Transverse colon (tissue), 4 donors: ENCODE measurements around the gene SAP30BP. TPM values are rescaled to one million over a fixed set of nuclear protein-coding genes. Genes with fewer than 3 reads are reported as not detected.

ENCODE experiments used
- DNase-seq: peaks from one replicate; pipeline ENCODE4 v3.0.0-alpha.2; 2019
- H3K27ac ChIP-seq, 4 donors: fragments of 200-600 bp; sonication (generic); 2 replicates each; pipeline ENCODE4 v1.5.1; 2016 to 2018; ENCODE audit warnings: inconsistent platforms in 4 of 4
- H3K27me3 ChIP-seq: fragments of 200-600 bp; sonication (generic); 2 replicates; pipeline ENCODE4 v1.5.1; 2017; ENCODE audit warnings: inconsistent platforms
- H3K36me3 ChIP-seq, 4 donors: fragments of 200-600 bp; sonication (generic); 2 replicates each; pipeline ENCODE4 v1.5.1; 2017 to 2019; ENCODE audit warnings: inconsistent platforms in 4 of 4
- H3K4me1 ChIP-seq, 4 donors: fragments of 200-600 bp; sonication (generic); 2 replicates each; pipeline ENCODE4 v1.5.1; 2017 to 2020; ENCODE audit warnings: inconsistent platforms in 4 of 4
- H3K4me3 ChIP-seq, 4 donors: fragments of 200-600 bp; sonication (generic); 1 replicate in 1 of 4; 2 replicates in 3 of 4; pipeline versions ENCODE4 v1.5.1 to v1.6.1; 2017 to 2019; ENCODE audit warnings: inconsistent platforms in 4 of 4
- H3K9me3 ChIP-seq, 2 donors: fragments of 200-600 bp; sonication (generic); 2 replicates each; pipeline ENCODE4 v1.5.1; 2017 to 2019; ENCODE audit warnings: inconsistent platforms in 2 of 2
- EP300 ChIP-seq: sonication (generic); formaldehyde crosslinking; IDR thresholded peaks from one replicate; pipeline ENCODE4 v1.6.1; 2017; ENCODE audit warnings: antibody characterized with exemption, low read depth
- POLR2A ChIP-seq: fragments of 450-650 bp; IDR thresholded peaks from one replicate; pipeline ENCODE4 v1.6.1; 2016; ENCODE audit warnings: antibody characterized with exemption, mild to moderate bottlenecking, moderate library complexity
- POLR2AphosphoS5 ChIP-seq, 3 donors: sonication (generic); formaldehyde crosslinking; IDR thresholded peaks; one replicate each; pipeline ENCODE4 v1.6.1; 2016; ENCODE audit warnings: antibody characterized with exemption in 3 of 3
- WGBS, 2 donors: methylation state at CpG; one replicate each; pipeline ENCODE4 v1.1.5; 2018; ENCODE audit warnings: low coverage in 1 of 2; 5-methylcytosine and 5-hydroxymethylcytosine counted together
- in situ Hi-C, 4 donors: fragments of 200-750 bp; cut with MboI; loops; one replicate each; pipeline versions ENCODE4 v1.15.0 to v1.15.1; 2017; ENCODE audit warnings: low sequenced_read_pairs in 3 of 4, low pct_ligation_motif_present in 1 of 4, low pct_unique_long_range_greater_than_20kb in 1 of 4
- intact Hi-C: fragments of 100-400 bp; cut with DNase I; formaldehyde crosslinking; loops from one replicate; pipeline ENCODE4 v1.15.1; 2023; ENCODE audit warnings: low total_unique reads
- total RNA-seq, 4 donors: library from RNA; depleted of rRNA; stranded (reverse); fragments of >200 nt; gene quantifications; one replicate each; pipeline ENCODE4 v1.1.0, GENCODE V29; 2016
- TF ChIP-seq, protein P1 (sequence below), 5 experiments: fragments of 200-600 bp in 3 of 5; fragments of 450-650 bp in 2 of 5; sonication (generic) in 3 of 5; IDR thresholded peaks; 1 replicate in 2 of 5; 2 replicates in 3 of 5; pipeline ENCODE4 v1.5.1; 2016 to 2017; ENCODE audit warnings: antibody characterized with exemption in 5 of 5, inconsistent platforms in 3 of 5, mild to moderate bottlenecking in 2 of 5, moderate library complexity in 1 of 5

SAP30BP gene
- total RNA-seq, 4 donors from 2014 or later = 49.0 to 83.8 (median 71.4) TPM

DNA sequence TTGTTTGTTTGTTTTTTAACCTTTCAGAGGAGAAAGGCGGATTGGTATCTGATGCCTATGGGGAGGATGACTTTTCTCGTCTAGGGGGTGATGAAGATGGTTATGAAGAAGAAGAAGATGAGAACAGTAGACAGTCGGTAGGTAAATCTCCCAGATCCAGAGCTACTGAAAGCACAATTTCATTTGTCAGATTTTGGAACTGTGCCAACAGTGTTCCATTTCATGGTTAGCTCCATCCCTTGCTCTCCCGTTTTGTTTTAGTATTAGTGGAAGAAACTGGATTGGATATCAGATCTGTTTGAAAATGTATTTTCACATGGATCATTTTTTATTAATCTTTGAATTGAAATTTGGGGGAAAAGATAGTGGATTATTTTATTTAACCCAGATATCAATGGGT lies 1.4 kb downstream of the SAP30BP start:
- H3K9me3 ChIP-seq = no peaks in the 10 kb centered on the region
- no peak for DNase-seq
- in situ Hi-C loops (no loop called here), intact Hi-C loops (no loop called here)
- no peaks in the 10 kb centered on the region for H3K27me3 ChIP-seq
- peaks cover 15 to 23% (median 20%) of the 10 kb centered on the region in 4 donors for H3K4me1 ChIP-seq
- H3K4me3 ChIP-seq = peak overlapping the region in 1 of 4 donors; percentile 98
- H3K27ac ChIP-seq = peak overlapping the region in 1 of 4 donors; percentile 89
- H3K36me3 ChIP-seq = peaks cover 0 to 41% (median 10%) of the 10 kb centered on the region in 4 donors
- WGBS, 2 donors = 57 to 77% methylated on average over 4 of the region's 4 CpGs
- TF ChIP-seq, protein P1, sequence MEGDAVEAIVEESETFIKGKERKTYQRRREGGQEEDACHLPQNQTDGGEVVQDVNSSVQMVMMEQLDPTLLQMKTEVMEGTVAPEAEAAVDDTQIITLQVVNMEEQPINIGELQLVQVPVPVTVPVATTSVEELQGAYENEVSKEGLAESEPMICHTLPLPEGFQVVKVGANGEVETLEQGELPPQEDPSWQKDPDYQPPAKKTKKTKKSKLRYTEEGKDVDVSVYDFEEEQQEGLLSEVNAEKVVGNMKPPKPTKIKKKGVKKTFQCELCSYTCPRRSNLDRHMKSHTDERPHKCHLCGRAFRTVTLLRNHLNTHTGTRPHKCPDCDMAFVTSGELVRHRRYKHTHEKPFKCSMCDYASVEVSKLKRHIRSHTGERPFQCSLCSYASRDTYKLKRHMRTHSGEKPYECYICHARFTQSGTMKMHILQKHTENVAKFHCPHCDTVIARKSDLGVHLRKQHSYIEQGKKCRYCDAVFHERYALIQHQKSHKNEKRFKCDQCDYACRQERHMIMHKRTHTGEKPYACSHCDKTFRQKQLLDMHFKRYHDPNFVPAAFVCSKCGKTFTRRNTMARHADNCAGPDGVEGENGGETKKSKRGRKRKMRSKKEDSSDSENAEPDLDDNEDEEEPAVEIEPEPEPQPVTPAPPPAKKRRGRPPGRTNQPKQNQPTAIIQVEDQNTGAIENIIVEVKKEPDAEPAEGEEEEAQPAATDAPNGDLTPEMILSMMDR (IDR thresholded peaks at IDR 0.05) = no peak
- TF ChIP-seq EP300 (no peak), POLR2A (no peak), POLR2AphosphoS5 (IDR thresholded peaks at IDR 0.05) (no peak)

DNA sequence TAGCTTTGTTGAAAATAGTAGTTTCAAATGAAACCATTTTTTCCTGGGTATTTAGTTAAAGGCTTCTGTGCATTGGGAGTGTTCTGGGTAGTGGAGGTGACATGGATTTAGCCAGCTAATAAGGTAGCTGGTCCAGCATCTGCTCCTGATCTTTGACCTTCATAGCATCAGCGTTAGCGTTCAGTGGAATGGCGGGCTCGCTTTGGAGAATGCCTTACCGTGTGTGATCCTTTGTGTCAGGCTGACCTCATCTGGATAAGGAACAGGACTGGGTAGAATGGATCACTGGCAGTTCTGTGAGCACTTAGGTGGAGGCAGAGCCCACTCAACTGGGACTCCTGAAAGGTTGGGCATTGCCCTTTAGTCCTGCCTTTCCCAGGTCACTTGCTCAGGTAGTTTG lies 3.7 kb downstream of the SAP30BP start:
- no peaks in the 10 kb centered on the region for H3K27me3 ChIP-seq
- no peak overlapping the region for H3K4me3 ChIP-seq
- H3K9me3 ChIP-seq = no peaks in the 10 kb centered on the region
- in situ Hi-C loops (loop anchor here (5.0 to 10.0 kb wide), 2 partner anchors 74 to 76 kb away; no protein-coding TSS in a partner anchor), intact Hi-C loops (loop anchor here (5.0 kb wide), 1 partner anchor 81 kb away; no protein-coding TSS in a partner anchor)
- H3K4me1 ChIP-seq = peaks cover 14 to 26% (median 19%) of the 10 kb centered on the region in 4 donors
- DNase-seq = no peak
- 76% methylated on average over 5 of the region's 5 CpGs; no CpG with 5 or more reads in 1 of the 2 donors for WGBS, 2 donors
- no peak for TF ChIP-seq POLR2AphosphoS5 (IDR thresholded peaks at IDR 0.05)
- no peak overlapping the region for H3K27ac ChIP-seq
- H3K36me3 ChIP-seq = peaks cover 0 to 46% (median 10%) of the 10 kb centered on the region in 4 donors

DNA sequence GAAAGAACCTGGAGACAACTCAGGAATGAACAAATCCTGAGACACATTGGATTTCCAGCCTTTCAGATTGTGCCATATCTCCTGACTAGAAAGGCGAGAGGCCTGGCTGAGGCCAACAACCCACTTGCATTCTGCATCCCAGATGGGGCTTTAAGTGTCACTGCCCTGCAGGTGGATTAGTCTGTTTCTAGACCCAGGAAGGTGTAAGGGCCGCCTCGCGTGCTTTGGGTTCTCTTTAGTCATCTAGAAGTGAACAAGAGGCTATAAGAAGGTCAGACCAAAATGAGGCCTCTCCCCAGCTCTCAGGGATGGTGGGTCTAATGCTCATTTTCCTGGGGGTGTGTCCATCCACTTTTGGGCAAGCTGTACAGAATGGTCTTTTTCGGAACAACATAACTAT lies 4.9 kb downstream of the SAP30BP start:
- no peak for DNase-seq
- Histone ChIP-seq H3K4me1 (peaks cover 7 to 19% (median 11%) of the 10 kb centered on the region in 4 donors), H3K36me3 (peaks cover 0 to 46% (median 10%) of the 10 kb centered on the region in 4 donors), H3K27me3 (no peaks in the 10 kb centered on the region), H3K4me3 (no peak overlapping the region), H3K27ac (no peak overlapping the region), H3K9me3 (no peaks in the 10 kb centered on the region)
- intact Hi-C loops = loop anchor here (5.0 kb wide), 1 partner anchor 80 kb away; no protein-coding TSS in a partner anchor
- TF ChIP-seq EP300 = no peak
- TF ChIP-seq, protein P1 (IDR thresholded peaks at IDR 0.05) = no peak
- no peak for TF ChIP-seq POLR2A
- TF ChIP-seq POLR2AphosphoS5 (IDR thresholded peaks at IDR 0.05) = no peak
- in situ Hi-C loops = loop anchor here (5.0 to 10.0 kb wide), 2 partner anchors 73 to 75 kb away; no protein-coding TSS in a partner anchor
- 94% methylated on average over 5 of the region's 5 CpGs; no CpG with 5 or more reads in 1 of the 2 donors for WGBS, 2 donors

DNA sequence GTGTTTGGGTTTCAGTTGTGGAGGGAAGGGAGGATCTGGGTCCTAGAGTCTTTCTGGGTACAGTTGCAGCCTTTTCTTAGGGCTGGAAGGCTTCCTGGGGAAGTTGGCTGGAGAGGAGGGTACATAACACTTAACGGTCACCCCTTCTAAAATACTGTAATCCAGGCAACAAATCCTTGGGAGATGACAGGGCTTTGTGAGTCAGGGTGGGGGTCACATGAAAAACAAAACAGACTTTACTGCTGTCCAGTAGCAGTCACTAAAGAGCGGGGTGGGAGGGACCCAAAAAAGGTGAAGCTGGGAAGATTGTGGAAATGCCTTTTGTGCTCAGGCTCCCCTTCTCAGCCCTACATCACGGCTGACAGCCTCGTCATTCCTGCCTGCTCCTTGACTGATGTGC lies 6.3 kb downstream of the SAP30BP start:
- 89 to 100% methylated on average over 1 to 4 of the region's 4 CpGs for WGBS, 2 donors
- no peaks in the 10 kb centered on the region for H3K9me3 ChIP-seq
- H3K36me3 ChIP-seq = peaks cover 0 to 46% (median 10%) of the 10 kb centered on the region in 4 donors
- H3K4me3 ChIP-seq = no peak overlapping the region
- DNase-seq = no peak
- no peaks in the 10 kb centered on the region for H3K27me3 ChIP-seq
- in situ Hi-C loops = loop anchor here (5.0 to 10.0 kb wide), 2 partner anchors 71 to 74 kb away; no protein-coding TSS in a partner anchor
- H3K4me1 ChIP-seq = peaks cover 0 to 11% (median 3%) of the 10 kb centered on the region in 4 donors
- no peak overlapping the region for H3K27ac ChIP-seq
- TF ChIP-seq, protein P1 (IDR thresholded peaks at IDR 0.05) = no peak
- TF ChIP-seq POLR2A (no peak), POLR2AphosphoS5 (IDR thresholded peaks at IDR 0.05) (no peak), EP300 (no peak)
- intact Hi-C loops = loop anchor here (5.0 kb wide), 1 partner anchor 79 kb away; no protein-coding TSS in a partner anchor
